Colonic mucosa (tissue), 4 donors: ENCODE results near the gene ACP1. TPM values are rescaled to one million over a fixed set of nuclear protein-coding genes. Genes with fewer than 3 reads are reported as not detected.

Source experiments
- DNase-seq: peaks from one replicate; pipeline ENCODE4 v3.0.0-alpha.2; 2020
- H3K27ac ChIP-seq: fragments of 200-600 bp; one replicate; pipeline ENCODE4 v1.8.0; 2021
- H3K27me3 ChIP-seq: fragments of 200-600 bp; one replicate; pipeline ENCODE4 v1.8.0; 2021
- H3K36me3 ChIP-seq: fragments of 200-600 bp; one replicate; pipeline ENCODE4 v1.8.0; 2021
- H3K4me1 ChIP-seq: fragments of 200-600 bp; one replicate; pipeline ENCODE4 v1.8.0; 2021; ENCODE audit warnings: mild to moderate bottlenecking
- H3K4me3 ChIP-seq: fragments of 200-600 bp; one replicate; pipeline ENCODE4 v1.8.0; 2021
- H3K9ac ChIP-seq, 2 donors: one replicate each; pipeline ENCODE4 v1.7.0; 2013; ENCODE audit warnings: control low read depth in 2 of 2, low read depth in 2 of 2, low read length in 2 of 2
- H3K9me3 ChIP-seq: fragments of 200-600 bp; one replicate; pipeline ENCODE4 v1.8.0; 2021
- CTCF ChIP-seq: fragments of 200-600 bp; IDR thresholded peaks from one replicate; pipeline ENCODE4 v1.8.0; 2022; ENCODE audit warnings: antibody characterized with exemption, mild to moderate bottlenecking
- intact Hi-C: fragments of 100-400 bp; cut with DNase I; formaldehyde crosslinking; loops from one replicate; pipeline ENCODE4 v1.14.1; 2022
- total RNA-seq, 2 donors: library from RNA; stranded (reverse); fragmentation: NEBNext Ultra II Directional in 1 of 2; extraction: Animal tissue kit (Norgen Biotek cat#: 25700) in 1 of 2; gene quantifications; one replicate each; pipeline ENCODE4 v1.2.1, GENCODE V29; 2021
- donor health status: healthy.
- donor health status: DM: no; HTN: no; CAD: no.
- donor health status: DM: no; HTN: no; CAD: no.

Gene ACP1
- total RNA-seq, 2 donors from 2014 or later, result 92.5 to 106 TPM

GRCh38 chr2:296354-296753 is 31.6 kb downstream of the ACP1 start:
- Histone ChIP-seq H3K4me3 (no peak overlapping the region), H3K9me3 (no peaks in the 10 kb centered on the region), H3K9ac (no peak overlapping the region), H3K27me3 (no peaks in the 10 kb centered on the region), H3K36me3 (no peaks in the 10 kb centered on the region), H3K27ac (no peak overlapping the region), H3K4me1 (no peaks in the 10 kb centered on the region)
- DNase-seq, result no peak
- no peak for TF ChIP-seq CTCF
- intact Hi-C loops, result no loop called here

GRCh38 chr2:305366-305765 is 40.6 kb downstream of the ACP1 start:
- H3K9me3 ChIP-seq, result no peaks in the 10 kb centered on the region
- intact Hi-C loops, result no loop called here
- no peaks in the 10 kb centered on the region for H3K27me3 ChIP-seq
- H3K9ac ChIP-seq, result no peak overlapping the region
- H3K36me3 ChIP-seq, result no peaks in the 10 kb centered on the region
- no peak overlapping the region for H3K27ac ChIP-seq
- no peak overlapping the region for H3K4me3 ChIP-seq
- DNase-seq, result no peak
- no peak for TF ChIP-seq CTCF
- H3K4me1 ChIP-seq, result no peaks in the 10 kb centered on the region

- intact Hi-C loops, result no loop called here
- TF ChIP-seq CTCF, result no peak
- no peaks in the 10 kb centered on the region for H3K9me3 ChIP-seq
Measured at GRCh38 chr2:309148-309953, 44.6 kb downstream of the ACP1 start.

GRCh38 chr2:309954-310510 is 45.3 kb downstream of the ACP1 start:
- H3K9ac ChIP-seq, result no peak overlapping the region
- no peak for DNase-seq
- no peaks in the 10 kb centered on the region for H3K27me3 ChIP-seq
- H3K4me1 ChIP-seq, result no peaks in the 10 kb centered on the region
- H3K36me3 ChIP-seq, result no peaks in the 10 kb centered on the region
- intact Hi-C loops, result no loop called here
- no peak overlapping the region for H3K4me3 ChIP-seq
- H3K9me3 ChIP-seq, result no peaks in the 10 kb centered on the region
- no peak overlapping the region for H3K27ac ChIP-seq
- no peak for TF ChIP-seq CTCF

More at GRCh38 chr2:309148-309953, 44.6 kb downstream of the ACP1 start:
- Histone ChIP-seq H3K27ac (no peak overlapping the region), H3K4me1 (no peaks in the 10 kb centered on the region), H3K27me3 (no peaks in the 10 kb centered on the region), H3K4me3 (no peak overlapping the region), H3K9ac (no peak overlapping the region), H3K36me3 (no peaks in the 10 kb centered on the region)
- no peak for DNase-seq

- Histone ChIP-seq H3K36me3 (no peaks in the 10 kb centered on the region), H3K4me3 (no peak overlapping the region), H3K9ac (no peak overlapping the region), H3K9me3 (no peaks in the 10 kb centered on the region), H3K27me3 (no peaks in the 10 kb centered on the region), H3K27ac (no peak overlapping the region), H3K4me1 (no peaks in the 10 kb centered on the region)
- no peak for TF ChIP-seq CTCF
- no peak for DNase-seq
- intact Hi-C loops, result no loop called here
Measured at GRCh38 chr2:310994-311393, 46.2 kb downstream of the ACP1 start.
